SKM-1 treated with dmso at 0.1 percent for 144 hours (cell line): Measurements from ENCODE around the gene AFMID.
"Not testable (repeated sequence)": the region's sequence is repeated elsewhere in the genome, so short reads cannot be mapped to it uniquely, and the experiment has no call there.

Source experiments
- DNase-seq: peaks from one replicate; lab custom pipeline; 2025; ENCODE audit not compliant: unreplicated experiment; lab: John Stamatoyannopoulos, UW

The AFMID gene

DNA sequence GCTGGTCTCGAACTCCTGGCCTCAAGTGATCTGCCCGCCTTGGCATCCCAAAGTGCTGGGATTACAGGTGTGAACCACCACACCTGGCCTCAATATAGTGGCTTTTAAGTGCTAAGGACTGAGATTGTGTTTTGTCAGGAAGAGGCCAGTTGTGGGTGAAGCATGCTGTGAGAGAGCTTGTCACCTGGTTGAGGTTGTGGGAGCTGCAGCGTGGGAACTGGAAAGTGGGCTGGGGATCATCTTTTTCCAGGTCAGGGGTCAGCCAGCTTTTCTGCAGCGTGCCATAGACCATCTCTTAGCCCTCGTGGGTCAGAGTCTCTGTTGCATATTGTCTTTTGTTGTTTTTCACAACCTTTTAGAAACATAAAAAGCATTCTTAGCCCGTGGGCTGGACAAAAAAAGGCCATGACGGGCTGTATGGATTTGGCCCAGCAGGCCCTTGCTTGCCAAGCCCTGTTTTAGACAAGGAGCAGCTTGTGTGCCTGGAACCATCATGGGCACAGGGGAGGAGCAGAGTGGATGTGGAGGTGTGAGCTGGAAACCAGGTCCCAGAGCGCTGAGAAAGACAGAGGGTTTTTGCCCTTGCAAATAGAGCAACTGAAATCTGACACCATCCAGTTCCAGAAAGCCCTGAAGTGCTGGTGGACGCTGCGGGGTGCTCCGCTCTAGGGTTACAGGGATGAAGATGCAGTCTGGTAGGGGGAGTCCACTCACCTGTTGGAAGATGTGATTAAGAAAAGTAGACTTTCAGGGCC is 32.4 kb downstream of the AFMID start:
- DNase-seq, result no peak

DNA sequence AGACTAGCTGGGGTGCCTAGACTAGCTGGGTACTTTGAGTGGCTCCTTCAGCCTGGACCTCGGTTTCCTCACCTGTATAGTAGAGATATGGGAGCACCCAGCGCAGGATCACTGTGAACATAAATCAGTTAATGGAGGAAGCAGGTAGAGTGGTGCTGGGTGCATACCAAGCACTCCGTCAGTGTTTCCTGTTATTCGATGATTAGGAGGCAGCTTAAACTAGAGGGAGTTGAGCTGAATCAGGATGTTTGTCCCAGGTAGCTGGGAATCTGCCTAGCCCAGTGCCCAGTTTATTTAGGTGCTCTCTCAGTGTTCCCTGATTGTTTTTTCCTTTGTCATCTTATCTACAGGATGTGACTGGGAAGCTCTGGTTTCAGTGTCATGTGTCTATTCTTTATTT is 35.9 kb downstream of the AFMID start:
- DNase-seq, result no peak

DNA sequence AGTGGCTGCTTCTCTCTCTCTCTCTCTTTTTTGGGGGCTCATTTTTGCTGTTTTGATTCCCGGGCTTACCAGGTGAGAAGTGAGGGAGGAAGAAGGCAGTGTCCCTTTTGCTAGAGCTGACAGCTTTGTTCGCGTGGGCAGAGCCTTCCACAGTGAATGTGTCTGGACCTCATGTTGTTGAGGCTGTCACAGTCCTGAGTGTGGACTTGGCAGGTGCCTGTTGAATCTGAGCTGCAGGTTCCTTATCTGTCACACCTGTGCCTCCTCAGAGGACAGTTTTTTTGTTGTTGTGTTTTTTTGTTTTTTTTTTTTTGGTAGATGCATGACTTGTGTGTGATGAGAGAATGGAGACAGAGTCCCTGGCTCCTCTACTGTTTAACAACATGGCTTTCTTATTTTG is 36.6 kb downstream of the AFMID start:
- no peak for DNase-seq

DNA sequence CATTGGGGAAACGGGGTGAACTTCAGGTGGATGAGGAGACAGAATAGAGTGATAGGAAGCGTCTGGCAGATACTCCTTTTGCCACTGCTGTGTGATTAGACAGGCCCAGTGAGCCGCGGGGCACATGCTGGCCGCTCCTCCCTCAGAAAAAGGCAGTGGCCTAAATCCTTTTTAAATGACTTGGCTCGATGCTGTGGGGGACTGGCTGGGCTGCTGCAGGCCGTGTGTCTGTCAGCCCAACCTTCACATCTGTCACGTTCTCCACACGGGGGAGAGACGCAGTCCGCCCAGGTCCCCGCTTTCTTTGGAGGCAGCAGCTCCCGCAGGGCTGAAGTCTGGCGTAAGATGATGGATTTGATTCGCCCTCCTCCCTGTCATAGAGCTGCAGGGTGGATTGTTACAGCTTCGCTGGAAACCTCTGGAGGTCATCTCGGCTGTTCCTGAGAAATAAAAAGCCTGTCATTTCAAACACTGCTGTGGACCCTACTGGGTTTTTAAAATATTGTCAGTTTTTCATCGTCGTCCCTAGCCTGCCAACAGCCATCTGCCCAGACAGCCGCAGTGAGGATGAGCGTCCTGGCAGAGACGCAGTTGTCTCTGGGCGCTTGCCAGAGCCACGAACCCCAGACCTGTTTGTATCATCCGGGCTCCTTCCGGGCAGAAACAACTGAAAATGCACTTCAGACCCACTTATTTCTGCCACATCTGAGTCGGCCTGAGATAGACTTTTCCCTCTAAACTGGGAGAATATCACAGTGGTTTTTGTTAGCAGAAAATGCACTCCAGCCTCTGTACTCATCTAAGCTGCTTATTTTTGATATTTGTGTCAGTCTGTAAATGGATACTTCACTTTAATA is 37.3 kb downstream of the AFMID start:
- no peak for DNase-seq

DNA sequence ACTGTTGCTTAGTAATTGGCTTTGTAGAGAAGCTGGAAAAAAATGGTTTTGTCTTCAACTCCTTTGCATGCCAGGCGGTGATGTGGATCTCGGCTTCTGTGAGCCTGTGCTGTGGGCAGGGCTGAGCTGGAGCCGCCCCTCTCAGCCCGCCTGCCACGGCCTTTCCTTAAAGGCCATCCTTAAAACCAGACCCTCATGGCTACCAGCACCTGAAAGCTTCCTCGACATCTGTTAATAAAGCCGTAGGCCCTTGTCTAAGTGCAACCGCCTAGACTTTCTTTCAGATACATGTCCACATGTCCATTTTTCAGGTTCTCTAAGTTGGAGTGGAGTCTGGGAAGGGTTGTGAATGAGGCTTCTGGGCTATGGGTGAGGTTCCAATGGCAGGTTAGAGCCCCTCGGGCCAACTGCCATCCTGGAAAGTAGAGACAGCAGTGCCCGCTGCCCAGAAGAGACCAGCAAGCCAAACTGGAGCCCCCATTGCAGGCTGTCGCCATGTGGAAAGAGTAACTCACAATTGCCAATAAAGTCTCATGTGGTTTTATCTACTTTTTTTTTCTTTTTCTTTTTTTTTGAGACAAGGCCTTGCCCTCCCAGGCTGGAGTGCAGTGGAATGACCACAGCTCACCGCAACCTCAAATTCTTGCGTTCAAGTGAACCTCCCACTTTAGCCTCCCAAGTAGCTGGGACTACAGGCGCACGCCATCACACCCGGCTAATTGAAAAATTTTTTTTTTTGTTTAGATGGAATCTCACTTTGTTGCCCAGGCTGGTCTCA is 38.1 kb downstream of the AFMID start:
- DNase-seq, result no peak

DNA sequence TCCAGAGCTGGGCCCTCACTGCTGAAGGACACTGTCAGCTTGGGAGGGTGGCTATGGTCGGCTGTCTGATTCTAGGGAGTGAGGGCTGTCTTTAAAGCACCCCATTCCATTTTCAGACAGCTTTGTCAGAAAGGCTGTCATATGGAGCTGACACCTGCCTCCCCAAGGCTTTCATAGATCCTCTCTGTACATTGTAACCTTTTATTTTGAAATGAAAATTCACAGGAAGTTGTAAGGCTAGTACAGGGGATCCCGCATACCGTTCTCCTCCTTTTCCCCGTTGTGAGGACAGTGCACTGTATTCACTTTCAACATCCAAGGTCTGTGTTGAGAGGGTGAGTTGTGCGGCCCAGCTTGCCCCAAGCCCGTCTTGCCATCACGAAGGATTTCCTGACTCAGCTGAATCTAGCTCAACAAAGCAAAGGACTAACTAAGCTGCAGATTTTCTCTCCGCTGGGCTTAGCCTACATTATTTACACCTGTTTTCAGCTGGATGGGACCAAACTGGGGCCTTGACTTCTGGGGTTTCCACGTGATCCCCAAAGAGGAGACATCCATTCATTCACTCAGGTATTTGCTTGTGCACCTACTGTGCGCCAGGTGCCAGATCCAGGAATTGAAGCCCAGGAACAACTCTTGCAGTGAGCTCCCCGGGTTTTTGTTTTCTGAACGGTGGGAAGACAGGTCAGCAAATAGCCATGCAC is 39.0 kb downstream of the AFMID start:
- no peak for DNase-seq

DNA sequence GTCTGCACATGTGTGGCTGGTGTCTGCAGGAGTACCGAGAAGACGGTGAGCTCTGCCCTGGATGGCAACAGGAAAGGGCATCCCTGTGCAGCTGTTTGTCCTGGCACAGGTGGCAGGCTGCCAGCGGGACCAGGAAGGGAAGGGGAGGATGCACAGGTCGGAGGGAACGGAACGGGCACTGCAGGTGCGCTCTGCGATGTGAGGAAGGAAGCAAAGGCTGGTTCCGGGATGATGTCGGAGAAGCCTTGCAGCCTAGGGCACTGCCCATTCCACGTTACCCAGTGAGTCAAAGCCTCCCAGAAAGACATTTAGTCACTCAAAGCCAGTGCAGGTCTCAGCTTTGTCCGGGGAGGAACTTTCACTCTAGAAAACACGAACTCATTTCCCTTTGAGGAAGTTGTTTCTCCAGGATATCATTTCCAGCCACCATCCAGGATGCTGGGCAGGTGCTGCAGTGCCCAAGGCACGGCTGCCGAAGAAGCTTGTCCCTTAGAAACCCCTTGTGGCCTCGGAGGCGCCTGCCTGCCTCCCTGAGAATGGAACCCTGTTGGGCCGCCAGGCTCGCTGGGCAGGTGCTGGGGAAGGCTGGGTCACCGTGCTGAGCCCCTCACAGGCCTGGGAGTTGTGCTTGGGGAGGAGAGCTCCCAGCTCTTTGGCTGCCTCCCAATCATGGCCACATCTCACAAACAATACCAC is 39.7 kb downstream of the AFMID start:
- DNase-seq, result no peak

DNA sequence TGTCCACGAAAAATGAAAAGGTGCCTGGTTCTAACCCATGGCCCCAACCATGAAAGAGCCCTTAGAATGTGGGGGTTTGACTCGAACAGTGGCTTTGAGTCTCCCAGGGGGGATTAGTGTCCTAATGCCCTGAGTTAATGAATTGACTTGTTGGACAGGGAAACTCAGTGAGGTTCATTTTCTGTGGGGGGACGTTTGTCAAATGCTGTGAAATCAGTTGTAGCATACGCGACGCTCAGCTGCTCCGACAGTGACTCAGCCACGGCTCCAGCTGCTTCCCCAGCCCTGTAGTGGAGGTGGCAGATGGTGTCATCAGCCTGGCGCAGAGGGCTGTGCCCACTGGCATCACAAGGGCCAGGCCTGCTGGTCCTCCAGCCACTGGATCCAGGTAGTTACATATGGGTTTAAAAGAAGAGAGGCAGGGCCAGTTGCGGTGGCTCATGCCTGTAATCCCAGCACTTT is 40.3 kb downstream of the AFMID start:
- no peak for DNase-seq

DNA sequence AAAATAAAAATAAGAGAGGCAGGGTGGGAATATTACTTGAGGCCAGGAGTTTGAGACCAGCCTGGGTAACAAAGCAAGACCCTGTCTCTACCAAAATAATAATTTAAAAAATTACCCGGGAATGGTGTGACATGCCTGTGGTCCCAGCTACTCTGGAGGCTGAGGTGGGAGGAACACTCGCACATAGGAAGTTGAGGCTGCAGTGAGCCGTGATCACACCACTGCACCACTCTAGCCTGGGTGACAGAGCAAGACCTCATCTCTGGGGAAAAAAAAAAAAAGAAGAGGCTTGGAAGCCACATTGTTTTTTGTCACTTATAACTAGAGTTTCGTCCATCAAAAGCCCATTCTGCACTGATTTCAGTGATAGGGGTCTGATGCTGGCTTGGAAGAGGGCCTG is 41.0 kb downstream of the AFMID start:
- DNase-seq, result no peak

DNA sequence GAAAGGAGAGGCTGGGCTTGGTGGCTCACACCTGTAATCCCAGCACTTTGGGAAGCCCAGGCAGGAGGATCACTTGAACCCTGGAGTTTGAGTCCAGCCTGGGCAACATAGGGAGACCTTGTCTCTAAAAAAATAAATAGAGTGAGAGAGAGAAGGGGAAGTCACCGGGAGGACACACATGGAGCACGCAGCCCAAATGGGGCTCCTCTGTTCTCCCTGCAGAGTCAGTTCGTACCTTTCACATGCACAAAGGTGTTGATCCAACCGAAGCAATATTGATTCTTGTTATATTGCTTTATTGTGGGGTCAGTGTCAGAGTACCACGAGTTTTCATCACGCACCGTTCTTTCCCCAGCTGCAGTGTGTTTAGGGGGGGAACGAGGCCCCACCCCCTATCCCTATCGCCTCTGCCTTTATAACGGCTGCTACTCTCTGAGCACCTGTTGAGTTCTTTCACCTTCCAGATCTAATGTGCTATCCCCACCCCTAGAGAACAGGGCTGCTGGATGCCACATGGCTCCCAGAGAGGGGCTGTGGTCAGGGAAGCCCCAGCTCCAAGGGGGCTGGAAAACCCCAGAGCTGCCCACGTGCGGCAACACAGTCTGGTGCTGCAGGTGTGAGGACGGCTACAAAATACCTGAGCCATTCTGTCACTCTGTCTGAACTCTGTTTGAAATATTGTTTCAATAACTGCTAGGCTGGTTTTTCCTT is 43.2 kb downstream of the AFMID start:
- no peak for DNase-seq

DNA sequence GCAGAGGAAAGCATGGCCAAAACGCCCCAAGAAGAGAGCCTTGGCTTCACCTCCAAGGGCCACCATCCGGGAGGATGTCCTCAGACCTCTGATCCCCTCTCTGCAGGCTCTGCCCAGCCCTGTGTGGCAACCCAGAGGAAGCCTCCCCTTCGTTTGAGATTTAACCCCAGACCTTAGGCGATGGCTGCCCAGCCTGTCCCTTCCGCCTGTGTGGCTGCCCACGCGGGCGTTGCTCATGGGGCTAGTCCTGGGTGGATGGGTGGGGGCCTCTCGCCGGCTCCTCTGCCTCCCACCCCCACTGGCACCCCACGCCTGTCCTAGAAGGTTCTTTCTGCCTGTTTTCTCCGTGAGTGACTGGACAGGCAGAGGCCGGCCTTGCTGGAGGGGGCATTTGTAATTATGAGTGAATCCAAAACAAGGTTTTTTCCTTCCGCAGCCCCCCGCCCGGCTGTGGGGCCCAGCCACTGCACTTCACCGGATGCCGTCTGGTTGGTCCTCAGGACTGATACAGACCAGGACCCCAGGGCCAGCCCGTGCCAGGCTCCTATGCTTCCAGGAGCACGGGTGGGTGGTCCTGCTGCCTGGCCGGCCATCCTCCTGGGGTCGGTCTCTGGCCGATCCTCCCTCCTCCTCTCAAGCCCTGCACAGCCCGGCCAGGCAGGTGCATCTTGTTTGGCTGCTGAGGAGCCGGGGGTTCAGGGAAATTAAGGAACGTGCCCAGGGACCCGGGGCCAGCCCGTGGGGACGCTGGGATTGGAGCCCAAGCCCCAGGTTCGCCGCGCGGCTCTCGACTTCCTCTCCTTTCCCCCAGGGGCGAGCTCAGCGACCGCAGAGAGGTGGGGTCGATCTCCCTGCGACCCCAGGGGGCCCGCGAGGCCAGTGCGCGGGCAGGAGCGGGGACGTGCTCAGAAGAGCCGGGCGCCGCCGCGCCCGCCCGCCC is 44.1 kb downstream of the AFMID start, which contains the start of gene TMEM235:
Gene TMEM235, plus strand, starts transcription at position 636 of the 940 bp plus-strand sequence. CDS start 393 bp downstream, outside the sequence.
- no peak for DNase-seq

DNA sequence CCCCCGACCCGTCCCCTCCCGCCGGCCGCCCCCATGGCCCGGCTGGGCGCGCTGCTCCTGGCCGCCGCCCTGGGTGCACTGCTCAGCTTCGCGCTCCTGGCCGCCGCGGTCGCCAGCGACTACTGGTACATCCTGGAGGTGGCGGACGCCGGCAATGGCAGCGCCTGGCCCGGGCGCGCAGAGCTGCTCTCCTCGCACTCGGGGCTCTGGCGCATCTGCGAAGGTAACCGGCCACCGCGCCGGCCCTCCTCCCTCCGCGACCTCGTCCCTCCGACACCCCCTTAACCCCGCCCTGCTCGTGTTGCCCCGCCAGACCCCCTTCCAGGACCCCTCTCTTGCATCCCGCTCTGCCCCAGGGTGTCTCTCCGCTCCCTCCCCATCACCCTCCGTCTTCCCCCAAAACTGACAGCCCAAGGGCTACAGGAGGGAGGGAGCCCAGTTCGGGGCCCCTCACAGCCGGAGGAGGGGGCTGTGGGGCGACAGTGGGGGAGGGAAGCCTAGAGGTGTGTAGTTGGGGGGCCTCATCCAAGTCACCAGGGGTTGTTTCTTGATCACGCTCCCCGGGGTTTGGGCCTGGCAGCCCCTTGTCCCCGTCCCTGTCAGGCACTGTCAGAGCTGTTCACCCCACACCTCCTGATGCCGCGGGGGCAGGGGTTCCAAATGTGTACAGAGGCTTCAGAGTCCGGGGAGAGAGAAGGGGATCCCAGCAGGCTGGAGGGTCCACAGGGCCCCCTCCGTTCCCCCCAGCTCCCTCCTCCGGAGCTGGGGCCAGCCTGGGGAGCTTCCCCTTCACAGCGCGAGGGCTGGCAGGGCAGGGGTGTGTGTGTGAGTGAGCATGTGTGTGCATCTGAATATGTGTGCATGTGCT is 45.1 kb downstream of the AFMID start:
- no peak for DNase-seq

DNA sequence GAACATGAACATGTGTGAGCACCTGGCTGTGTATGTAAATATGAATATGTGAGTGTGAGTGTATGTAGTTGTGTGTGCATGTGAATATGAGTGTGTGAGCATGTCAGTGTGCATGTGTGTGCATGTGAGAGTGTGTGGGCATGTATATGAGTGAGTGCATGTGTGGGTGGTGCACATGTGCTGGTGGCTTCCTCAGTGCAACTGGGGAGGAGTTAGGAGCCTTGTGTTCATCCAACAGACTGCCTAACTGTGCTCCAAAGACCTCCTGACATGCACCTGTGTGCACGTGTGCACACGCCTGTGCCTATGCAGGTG is 45.7 kb downstream of the AFMID start:
- DNase-seq, result no peak

DNA sequence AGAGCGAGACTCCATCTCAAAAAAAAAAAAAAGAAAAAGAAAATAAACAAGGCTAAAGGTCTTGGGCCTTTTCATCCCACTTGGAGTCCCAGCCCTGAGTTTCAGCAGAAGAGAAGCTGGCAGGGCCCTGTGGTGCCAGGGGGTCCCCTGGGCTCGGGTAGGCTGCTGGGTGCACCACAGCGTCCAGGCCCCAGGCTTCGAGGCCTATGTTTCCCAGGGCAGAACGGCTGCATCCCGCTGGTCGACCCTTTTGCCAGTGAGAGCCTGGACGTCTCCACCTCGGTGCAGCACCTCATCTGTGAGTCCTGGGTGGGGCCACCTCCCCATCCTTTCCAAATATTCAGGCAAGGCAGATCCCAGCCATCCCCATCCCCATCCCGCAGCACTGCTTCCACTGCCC is 46.5 kb downstream of the AFMID start:
- no peak for DNase-seq

DNA sequence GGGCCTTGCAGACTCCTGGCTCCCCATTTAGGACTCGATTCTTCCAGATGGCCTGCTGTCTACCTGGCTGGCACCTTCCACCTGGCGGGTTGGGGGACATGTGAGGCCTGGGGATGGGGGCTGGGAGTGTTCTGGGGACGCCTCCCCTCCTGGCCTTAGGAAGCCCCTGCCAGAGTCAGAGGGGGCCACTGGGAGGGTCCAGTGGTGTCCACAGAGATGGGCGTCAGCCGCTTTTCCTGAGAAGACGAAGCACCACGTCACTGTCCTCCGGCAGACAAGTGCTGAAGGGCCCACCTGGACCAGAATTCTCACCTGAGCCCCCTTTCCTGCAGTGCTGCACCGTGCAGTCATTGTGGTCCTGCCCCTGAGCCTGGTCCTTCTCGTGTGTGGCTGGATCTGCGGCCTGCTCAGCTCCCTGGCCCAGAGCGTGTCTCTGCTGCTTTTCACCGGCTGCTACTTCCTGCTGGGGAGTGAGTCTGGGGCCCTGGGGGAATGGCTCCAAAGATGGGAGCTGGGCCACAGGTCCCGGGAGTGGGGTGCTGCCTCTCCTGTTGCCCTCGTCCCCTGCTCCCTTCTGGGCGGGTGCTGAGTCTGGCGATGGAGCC is 47.2 kb downstream of the AFMID start:
- no peak for DNase-seq

DNA sequence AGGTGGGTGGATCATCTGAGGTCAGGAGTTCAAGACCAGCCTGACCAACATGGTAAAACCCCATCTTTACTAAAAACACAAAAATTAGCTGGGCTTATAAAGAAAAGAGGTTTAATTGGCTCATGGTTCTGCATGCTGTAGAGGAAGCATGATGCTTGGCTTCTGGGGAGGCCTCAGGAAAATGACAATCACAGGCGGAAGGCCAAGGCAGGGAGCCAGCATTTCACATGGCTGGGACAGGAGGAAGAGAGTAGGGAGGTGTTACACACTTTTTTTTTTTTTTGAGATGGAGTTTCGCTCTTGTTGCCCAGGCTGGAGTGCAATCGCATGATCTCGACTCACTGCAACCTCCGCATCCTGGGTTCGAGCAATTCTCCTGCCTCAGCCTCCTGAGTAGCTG is 47.9 kb downstream of the AFMID start:
- not testable (repeated sequence) for DNase-seq

DNA sequence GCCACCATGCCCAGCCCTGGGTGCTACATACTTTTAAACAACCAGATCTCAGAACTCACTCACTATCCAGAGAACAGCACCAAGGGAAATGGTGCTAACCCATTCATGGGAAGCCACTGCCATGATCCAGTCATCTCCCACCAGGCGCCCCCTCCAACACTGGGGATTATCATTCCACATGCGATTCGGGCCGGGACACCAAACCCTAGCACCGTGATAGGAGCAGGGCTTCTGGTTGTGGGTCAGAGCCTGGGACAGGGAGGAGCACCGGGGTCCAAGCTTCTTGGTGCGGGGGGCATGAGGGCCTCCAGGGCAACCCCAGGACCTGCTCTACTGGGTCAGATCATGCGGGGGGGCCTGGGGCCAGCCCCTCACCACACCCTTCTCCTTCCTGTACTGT is 48.7 kb downstream of the AFMID start:
- DNase-seq, result no peak
